ENCODE results near the gene SYT1.

GRCh38 chr12:79194595-79194994, 330.0 kb downstream of the SYT1 start:
- TF ChIP-seq POLR2AphosphoS5 (IDR thresholded peaks at IDR 0.05), result no peak
- TF ChIP-seq, protein P1, sequence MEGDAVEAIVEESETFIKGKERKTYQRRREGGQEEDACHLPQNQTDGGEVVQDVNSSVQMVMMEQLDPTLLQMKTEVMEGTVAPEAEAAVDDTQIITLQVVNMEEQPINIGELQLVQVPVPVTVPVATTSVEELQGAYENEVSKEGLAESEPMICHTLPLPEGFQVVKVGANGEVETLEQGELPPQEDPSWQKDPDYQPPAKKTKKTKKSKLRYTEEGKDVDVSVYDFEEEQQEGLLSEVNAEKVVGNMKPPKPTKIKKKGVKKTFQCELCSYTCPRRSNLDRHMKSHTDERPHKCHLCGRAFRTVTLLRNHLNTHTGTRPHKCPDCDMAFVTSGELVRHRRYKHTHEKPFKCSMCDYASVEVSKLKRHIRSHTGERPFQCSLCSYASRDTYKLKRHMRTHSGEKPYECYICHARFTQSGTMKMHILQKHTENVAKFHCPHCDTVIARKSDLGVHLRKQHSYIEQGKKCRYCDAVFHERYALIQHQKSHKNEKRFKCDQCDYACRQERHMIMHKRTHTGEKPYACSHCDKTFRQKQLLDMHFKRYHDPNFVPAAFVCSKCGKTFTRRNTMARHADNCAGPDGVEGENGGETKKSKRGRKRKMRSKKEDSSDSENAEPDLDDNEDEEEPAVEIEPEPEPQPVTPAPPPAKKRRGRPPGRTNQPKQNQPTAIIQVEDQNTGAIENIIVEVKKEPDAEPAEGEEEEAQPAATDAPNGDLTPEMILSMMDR (IDR thresholded peaks at IDR 0.05), result no peak
- TF ChIP-seq POLR2A (IDR thresholded peaks at IDR 0.05), result no peak

Data from prostate gland (tissue), 2 donors.